CD4-positive, alpha-beta T cell treated with Interleukin-12 subunit alpha and Interleukin-12 subunit beta, for 1 hour (primary cell): ENCODE results near the gene RABL6.
"Not testable (repeated sequence)": the region's sequence is repeated elsewhere in the genome, so short reads cannot be mapped to it uniquely, and the experiment has no call there.

ENCODE experiments used
- DNase-seq: peaks from one replicate; pipeline ENCODE4 v3.0.0-alpha.2; 2020

RABL6 gene

GRCh38 chr9:136776947-136777346 lies 30.8 kb upstream of the RABL6 start:
- no peak for DNase-seq

- no peak for DNase-seq
These were observed 30.4 kb upstream of the RABL6 start for GRCh38 chr9:136777359-136777758.

- no peak for DNase-seq
These were observed 27.9 kb upstream of the RABL6 start for GRCh38 chr9:136779808-136780207.

GRCh38 chr9:136782452-136782851 lies 25.3 kb upstream of the RABL6 start:
- no peak for DNase-seq

DNA sequence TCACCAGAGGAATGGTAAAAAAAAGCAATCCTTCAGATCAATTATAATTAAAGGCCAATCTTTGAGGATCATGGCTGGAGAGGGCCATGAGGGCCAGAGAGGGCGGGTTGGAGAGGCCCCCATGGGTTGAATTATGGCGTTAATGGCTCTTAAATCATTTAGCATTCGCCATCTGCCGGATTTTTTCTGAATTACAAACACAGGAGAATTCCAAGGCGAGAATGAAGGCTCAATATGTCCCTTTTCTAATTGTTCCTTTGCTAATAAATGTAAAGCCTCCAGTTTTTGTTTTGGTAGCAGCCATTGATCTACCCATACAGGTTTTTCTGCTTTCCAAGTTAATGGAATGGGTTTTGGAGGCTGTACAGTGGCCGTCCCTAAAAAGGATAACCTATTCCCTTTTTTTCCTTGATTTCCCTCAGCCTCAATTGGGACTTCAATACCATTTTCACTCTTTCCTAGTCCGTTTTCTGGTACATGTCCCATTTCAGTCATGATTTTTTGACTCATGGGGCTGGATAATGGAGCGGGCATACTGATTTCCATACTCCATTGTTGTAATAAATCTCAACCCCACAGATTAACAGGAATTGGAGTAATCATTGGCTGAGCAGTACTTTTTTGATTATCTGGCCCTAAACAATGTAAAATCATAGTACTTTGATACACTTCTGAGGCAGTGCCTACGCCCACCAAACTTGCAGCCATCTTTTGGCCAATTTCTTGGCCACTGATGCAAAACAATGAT lies 23.3 kb upstream of the RABL6 start:
- peak; percentile 43 for DNase-seq

- peak; percentile 53 for DNase-seq
These were observed 22.8 kb upstream of the RABL6 start for GRCh38 chr9:136784997-136785361.

DNA sequence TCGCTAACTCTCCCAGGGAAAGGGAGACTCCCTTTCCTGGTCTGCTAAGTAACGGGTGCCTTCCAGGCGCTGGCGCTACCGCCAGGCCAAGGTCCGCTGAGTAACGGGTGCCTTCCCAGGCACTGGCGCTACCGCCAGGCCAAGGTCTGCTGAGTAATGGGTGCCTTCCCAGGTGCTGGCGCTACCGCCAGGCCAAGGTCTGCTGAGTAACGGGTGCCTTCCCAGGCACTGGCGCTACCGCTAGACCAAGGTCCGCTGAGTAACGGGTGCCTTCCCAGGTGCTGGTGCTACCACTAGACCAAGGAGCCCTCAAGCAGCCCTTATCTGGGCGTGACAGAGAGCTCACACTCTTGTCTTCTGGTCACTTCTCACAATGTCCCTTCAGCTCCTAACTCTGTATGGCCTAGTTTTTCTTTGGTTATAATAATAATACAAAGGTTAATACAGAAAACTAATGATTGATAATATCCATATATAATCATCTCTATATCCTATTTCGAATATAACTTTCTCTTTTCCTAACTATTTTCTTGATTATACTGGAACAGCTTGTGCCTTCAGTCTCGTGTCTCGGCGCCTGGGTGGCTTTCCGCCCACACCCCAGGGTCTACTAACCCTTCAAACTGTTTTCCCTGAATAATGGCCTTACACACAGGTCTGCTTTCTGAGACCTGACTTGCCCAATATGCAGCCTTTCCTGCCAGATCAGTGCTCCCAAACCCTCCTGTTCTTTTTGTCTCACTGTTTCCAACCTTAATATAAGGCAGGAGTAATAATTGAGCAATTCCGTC lies 22.0 kb upstream of the RABL6 start:
- DNase-seq, result not testable (repeated sequence)

GRCh38 chr9:136786451-136786850 lies 21.3 kb upstream of the RABL6 start:
- no peak for DNase-seq

GRCh38 chr9:136786983-136787382 lies 20.8 kb upstream of the RABL6 start:
- not testable (repeated sequence) for DNase-seq

DNA sequence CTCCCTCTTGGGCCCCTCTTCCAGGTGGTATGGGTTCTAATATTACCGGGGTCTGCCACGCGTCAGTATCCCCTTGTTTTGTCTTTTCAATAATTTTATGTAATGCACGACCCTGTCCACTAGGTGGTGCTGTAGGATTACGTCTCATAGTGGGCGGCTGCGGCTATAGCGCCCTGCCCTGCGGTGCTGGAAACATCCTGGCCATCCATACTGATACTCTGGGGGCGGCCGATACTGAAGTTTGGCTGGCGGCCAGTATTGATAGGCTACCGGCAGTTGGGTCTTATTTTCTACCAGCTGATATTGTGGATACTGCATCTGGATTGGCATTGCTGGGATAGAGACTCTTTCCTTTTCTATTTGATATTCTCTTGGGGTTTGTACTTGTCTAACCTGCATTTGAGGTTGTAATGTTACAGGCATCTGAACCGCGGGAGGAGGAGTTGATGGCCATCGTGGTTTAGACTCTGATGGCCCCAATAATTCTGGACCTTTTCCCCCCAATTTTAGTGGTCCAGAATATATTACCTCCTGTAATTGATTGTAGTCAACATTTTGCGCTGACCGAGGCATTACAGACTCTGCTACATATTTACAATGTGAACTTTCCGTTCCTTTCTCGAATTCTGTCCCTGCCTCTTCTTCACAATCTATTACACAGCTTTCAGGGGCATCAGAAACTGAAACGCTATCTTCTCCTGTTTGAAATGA lies 19.9 kb upstream of the RABL6 start:
- DNase-seq, result peak; percentile 82

DNA sequence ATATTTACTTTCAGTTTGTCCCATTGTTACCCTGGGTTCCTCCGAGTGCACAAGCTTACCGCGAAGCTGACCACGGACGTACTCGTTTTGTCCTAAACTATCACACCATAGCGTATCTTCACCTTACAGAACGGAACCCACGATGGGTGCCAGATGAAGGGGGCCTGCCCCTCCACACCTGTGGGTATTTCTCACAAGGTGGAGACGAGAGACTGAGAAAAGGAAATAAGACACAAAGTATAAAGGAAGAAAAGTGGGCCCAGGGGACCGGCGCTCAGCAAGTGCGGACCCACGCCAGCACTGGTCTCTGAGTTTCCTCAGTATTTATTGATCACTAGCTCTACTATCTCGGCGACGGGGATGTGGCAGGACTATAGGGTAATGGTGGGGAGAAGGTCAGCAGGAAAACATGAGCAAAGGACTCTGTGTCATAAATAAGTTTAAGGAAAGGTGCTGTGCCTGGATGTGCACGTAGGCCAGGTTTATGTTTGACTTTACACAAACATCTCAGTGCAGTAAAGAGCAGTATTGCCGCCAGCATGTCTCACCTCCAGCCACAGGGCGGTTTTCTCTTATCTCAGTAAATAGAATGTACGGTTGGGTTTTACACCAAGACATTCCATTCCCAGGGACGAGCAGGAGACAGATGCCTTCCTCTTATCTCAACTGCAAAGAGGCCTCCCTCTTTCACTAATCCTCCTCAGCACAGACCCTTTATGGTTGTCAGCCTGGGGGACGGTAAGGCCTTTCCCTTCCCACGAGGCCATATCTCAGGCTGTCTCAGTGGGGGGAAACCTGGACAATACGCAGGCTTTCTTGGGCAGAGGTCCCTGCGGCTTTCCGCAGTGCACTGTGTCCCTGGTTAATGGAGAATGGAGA lies 18.9 kb upstream of the RABL6 start:
- not testable (repeated sequence) for DNase-seq

GRCh38 chr9:136789523-136789937 lies 18.2 kb upstream of the RABL6 start:
- no peak for DNase-seq

GRCh38 chr9:136790640-136791515 lies 16.9 kb upstream of the RABL6 start, which contains the start of gene TMEM141:
TMEM141 (plus strand) TSS chr9:136791344; CDS start chr9:136791371, 27 bp downstream.
- DNase-seq, result peak; percentile 99

GRCh38 chr9:136791516-136792276 lies 16.1 kb upstream of the RABL6 start:
- peak; percentile 79 for DNase-seq

DNA sequence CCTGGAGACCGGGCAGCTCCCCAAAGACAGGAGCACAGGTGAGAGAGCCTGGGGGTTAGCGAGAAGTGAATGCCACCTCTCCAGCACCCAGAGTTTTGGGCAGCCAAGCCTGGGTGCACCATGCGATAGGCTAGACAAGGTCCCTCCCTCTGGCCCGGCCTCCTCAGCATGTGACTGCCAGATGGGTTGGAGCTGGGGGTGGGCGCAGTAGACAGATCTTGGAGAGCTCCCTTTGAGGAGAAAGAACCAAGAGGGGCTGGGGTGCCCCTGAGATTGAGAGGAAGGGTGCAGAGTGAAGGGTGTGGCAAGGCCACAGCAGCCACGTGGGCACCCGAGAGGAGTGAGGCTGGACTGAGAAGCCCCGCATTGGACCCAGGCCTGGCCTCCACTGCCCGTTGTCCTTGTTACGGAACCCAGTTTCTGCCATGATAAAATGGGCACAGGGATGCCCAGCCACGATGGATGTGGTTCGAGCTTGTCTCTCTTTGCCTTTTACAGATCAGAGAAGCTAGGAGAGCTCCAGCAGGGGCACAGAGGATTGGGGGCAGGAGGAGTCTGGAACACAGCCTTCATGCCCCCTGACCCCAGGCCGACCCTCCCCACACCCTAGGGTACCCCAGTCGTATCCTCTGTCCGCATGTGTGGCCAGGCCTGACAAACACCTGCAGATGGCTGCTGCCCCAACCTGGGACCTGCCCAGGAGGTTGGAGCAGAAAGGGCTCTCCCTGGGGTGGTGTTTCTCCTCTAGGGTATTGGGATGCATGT lies 15.2 kb upstream of the RABL6 start:
- DNase-seq, result no peak

DNA sequence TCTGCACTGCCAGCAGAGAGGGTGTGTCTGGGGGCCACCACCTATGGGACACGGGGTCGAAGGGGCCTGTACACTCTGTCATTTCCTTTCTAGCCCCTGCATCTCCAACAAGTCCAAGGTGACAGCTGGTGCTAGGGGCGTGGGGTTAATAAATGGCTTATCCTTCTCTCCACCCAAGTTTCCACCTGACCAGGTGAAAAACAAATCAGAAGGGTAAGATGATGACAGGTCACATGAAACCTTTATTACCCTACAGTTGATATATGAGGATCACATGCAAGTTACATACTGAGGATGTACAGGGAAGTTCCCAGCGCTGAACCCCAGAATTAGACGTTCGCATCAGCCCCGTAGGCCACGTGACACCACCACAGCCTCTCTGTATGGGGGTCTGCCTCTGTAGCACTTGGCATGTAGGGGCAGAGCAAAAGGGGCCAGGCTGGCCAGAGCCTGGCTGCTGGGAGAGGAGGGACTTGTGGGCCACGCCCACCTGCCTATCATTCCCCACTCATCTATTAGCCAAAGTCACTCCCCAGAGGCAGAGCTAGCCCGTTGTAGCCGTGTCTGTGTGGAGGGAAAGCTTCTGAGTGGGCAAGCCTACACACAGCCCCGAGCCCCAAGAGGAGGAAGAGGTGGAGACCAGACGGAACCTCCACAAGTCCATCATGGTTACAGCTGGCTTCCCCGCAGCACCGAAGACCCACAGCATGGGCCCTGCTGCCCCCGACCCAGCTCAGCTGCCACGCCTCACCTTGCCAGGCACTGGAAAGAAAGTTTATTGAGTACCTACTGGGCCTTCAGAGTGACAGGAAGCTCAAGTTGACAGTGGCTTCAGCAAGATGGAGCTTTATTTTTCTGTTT lies 14.4 kb upstream of the RABL6 start:
- DNase-seq, result no peak

DNA sequence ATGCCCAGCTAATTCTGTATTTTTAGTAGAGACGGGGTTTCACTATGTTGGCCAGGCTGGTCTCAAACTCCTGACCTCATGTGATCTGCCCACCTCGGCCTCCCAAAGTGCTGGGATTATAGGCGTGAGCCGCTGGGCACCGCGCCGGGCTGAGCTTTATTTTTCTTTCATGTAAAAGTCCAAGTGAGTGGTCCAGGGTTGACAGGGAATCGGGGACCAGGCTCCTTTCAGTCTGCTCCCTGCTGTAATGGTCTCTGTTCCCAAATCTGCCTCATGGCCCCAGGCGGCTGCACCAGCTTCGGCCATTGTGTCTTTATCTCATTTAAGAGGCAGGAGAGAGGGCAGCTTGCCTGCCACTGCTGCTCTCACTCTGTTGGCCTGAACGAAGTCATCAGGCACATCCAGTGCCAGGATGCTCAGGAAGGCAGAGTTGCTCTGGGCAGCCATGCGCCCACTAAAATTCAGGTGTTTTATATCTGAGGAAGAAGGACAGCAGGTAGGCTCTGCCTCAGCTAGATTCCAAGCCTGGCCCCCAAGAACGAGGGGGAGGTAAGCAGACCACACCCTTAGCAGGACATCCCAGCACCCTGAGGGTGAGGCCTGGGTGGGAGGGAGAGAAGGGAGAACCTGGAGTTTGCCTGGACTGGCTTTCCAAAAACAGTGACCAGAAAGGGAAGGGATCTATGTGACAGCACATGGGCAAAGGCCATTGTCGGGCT lies 13.3 kb upstream of the RABL6 start:
- no peak for DNase-seq

DNA sequence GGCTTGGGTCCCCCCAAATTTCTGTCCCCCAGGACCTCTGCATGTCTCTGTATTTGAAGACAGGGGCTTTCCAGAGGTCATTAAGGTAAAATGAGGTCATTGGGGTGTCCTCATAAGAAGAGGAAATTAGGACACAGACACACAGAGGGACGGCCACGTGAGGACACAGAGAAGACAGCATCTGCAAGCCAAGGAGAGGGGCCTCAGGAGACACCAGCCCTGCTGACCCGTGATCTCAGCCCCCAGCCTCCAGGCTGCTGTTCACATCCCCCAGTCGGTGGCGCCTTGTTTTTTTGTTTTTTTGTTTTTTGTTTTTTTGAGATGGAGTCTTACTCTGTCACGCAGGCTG lies 12.8 kb upstream of the RABL6 start:
- DNase-seq, result no peak
